HepG2 (cell line): ENCODE data around the gene MYO7B.

Experiments
- ARNTL ChIP-seq: sonication (generic); formaldehyde crosslinking; IDR thresholded peaks from 2 replicates; pipeline ENCODE4 v1.4.0; 2020; ENCODE audit warnings: mild to moderate bottlenecking, missing genetic modification reagents
- CTCF ChIP-seq: sonication (generic); formaldehyde crosslinking; IDR thresholded peaks from 2 replicates; pipeline ENCODE4 v1.5.0; 2020; ENCODE audit warnings: mild to moderate bottlenecking, missing genetic modification reagents, moderate library complexity
- HINFP ChIP-seq: sonication (generic); formaldehyde crosslinking; IDR thresholded peaks from 2 replicates; pipeline ENCODE4 v1.4.0; 2020; ENCODE audit warnings: low read depth, mild to moderate bottlenecking, missing genetic modification reagents
- MXI1 ChIP-seq: IDR thresholded peaks from 3 replicates; pipeline ENCODE4 v1.6.1; 2012; ENCODE audit warnings: low read depth, low read length, inconsistent platforms, borderline replicate concordance
- POGZ ChIP-seq: sonication (generic); formaldehyde crosslinking; IDR thresholded peaks from 2 replicates; pipeline ENCODE4 v1.4.0; 2020; ENCODE audit warnings: mild to moderate bottlenecking, missing genetic modification reagents
- SIN3A ChIP-seq: IDR thresholded peaks from 2 replicates; pipeline ENCODE4 v1.6.1; 2011; ENCODE audit warnings: low read depth, mild to moderate bottlenecking, control low read depth, low read length, borderline replicate concordance
- SMAD9 ChIP-seq: sonication (generic); formaldehyde crosslinking; IDR thresholded peaks from 2 replicates; pipeline ENCODE4 v1.5.1; 2020; ENCODE audit warnings: mild to moderate bottlenecking, missing genetic modification reagents
- SP2 ChIP-seq: sonication (generic); formaldehyde crosslinking; IDR thresholded peaks from 2 replicates; pipeline ENCODE4 v1.5.1; 2020; ENCODE audit warnings: mild to moderate bottlenecking, missing genetic modification reagents
- TP53 ChIP-seq: sonication (generic); formaldehyde crosslinking; conservative IDR thresholded peaks from 2 replicates; pipeline ENCODE4 v1.4.0; 2020; ENCODE audit warnings: missing genetic modification reagents
- ZBTB33 ChIP-seq: sonication (generic); formaldehyde crosslinking; IDR thresholded peaks from 2 replicates; pipeline ENCODE4 v1.4.0; 2020; ENCODE audit warnings: missing genetic modification reagents
- ZNF674 ChIP-seq: sonication (generic); formaldehyde crosslinking; IDR thresholded peaks from 2 replicates; pipeline ENCODE4 v1.5.0; 2020; ENCODE audit warnings: low read depth, mild to moderate bottlenecking, missing genetic modification reagents
- ZNF687 ChIP-seq: sonication (generic); formaldehyde crosslinking; IDR thresholded peaks from 2 replicates; pipeline ENCODE4 v1.5.1; 2020; ENCODE audit warnings: mild to moderate bottlenecking, missing genetic modification reagents, moderate library complexity

- no peak for TF ChIP-seq POGZ (CRISPR knock-in tag)
- no peak for TF ChIP-seq ARNTL (CRISPR knock-in tag)
- TF ChIP-seq HINFP (CRISPR knock-in tag) = no peak
- no peak for TF ChIP-seq ZNF674 (CRISPR knock-in tag)
- TF ChIP-seq MXI1 = no peak
- TF ChIP-seq SMAD9 (CRISPR knock-in tag) = no peak
- TF ChIP-seq TP53 (CRISPR knock-in tag) = no peak
- TF ChIP-seq SP2 (CRISPR knock-in tag) = no peak
- TF ChIP-seq SIN3A = no peak
- no peak for TF ChIP-seq ZNF687 (CRISPR knock-in tag)
- TF ChIP-seq CTCF (CRISPR knock-in tag) = no peak
- no peak for TF ChIP-seq ZBTB33
Measured at GRCh38 chr2:127659408-127660290, 124.2 kb downstream of the MYO7B start.
